A673 (cell line): ENCODE results near the gene SNX8. TPM values are rescaled to one million over a fixed set of nuclear protein-coding genes. Genes with fewer than 3 reads are reported as not detected.

Source experiments
- BruUV-seq: library from RNA; stranded (reverse); fragments of 400-500 nt; replicated peaks from 2 replicates; lab custom pipeline; 2021; lab: Mats Ljungman, UMichigan
- CTCF ChIA-PET: fragments of 300-600 bp; sonication (Branson Sonifier 250); formaldehyde crosslinking; loops from one replicate; lab custom pipeline; 2022; ENCODE audit warnings: antibody characterized with exemption; lab: Charles Lee
- POLR2A ChIA-PET: fragments of 300-600 bp; sonication (Branson Sonifier 250); formaldehyde crosslinking; loops from one replicate; lab custom pipeline; 2022; ENCODE audit warnings: antibody characterized with exemption; ENCODE audit not compliant: low non-redundant PET; lab: Charles Lee
- DNase-seq: peaks from one replicate; pipeline ENCODE4 v3.0.0-alpha.2; 2015; ENCODE audit warnings: low spot score
- H3K27ac ChIP-seq: fragments of 200-600 bp; sonication (generic); 2 replicates; pipeline ENCODE4 v1.5.1; 2016; ENCODE audit warnings: mixed run types, low read depth, mild to moderate bottlenecking, mixed read lengths, antibody characterized with exemption, low read length; ENCODE audit not compliant: poor library complexity, severe bottlenecking
- H3K27me3 ChIP-seq: fragments of 200-600 bp; sonication (generic); replicated peaks from 2 replicates; pipeline ENCODE4 v1.6.1; 2017; ENCODE audit warnings: mixed run types, low read depth, mild to moderate bottlenecking, mixed read lengths, antibody characterized with exemption, low read length; ENCODE audit not compliant: insufficient read depth, poor library complexity
- H3K36me3 ChIP-seq: fragments of 200-600 bp; sonication (generic); 2 replicates; pipeline ENCODE4 v1.6.1; 2016; ENCODE audit warnings: mixed run types, mild to moderate bottlenecking, mixed read lengths, antibody characterized with exemption, low read length; ENCODE audit not compliant: insufficient read depth, poor library complexity, severe bottlenecking
- H3K4me1 ChIP-seq: fragments of 200-600 bp; sonication (generic); 2 replicates; pipeline ENCODE4 v1.6.1; 2017; ENCODE audit warnings: mixed run types, mild to moderate bottlenecking, mixed read lengths, antibody characterized with exemption, low read length; ENCODE audit not compliant: insufficient read depth, poor library complexity, severe bottlenecking
- H3K4me3 ChIP-seq: fragments of 200-600 bp; sonication (generic); 2 replicates; pipeline ENCODE4 v1.5.1; 2016; ENCODE audit warnings: low read depth, mixed run types, mild to moderate bottlenecking, mixed read lengths, low read length; ENCODE audit not compliant: poor library complexity, severe bottlenecking
- H3K9me3 ChIP-seq: fragments of 200-600 bp; sonication (generic); 2 replicates; pipeline ENCODE4 v1.6.1; 2016; ENCODE audit warnings: mixed run types, low read depth, mild to moderate bottlenecking, mixed read lengths, antibody characterized with exemption, low read length; ENCODE audit not compliant: poor library complexity, severe bottlenecking
- EZH2 ChIP-seq: fragments of 200-600 bp; sonication (generic); IDR thresholded peaks from 2 replicates; pipeline ENCODE4 v1.6.1; 2017; ENCODE audit warnings: borderline replicate concordance, low read depth, mild to moderate bottlenecking, mixed read lengths, antibody characterized with exemption, low read length; ENCODE audit not compliant: poor library complexity, severe bottlenecking
- intact Hi-C: fragments of 100-400 bp; cut with micrococcal nuclease; formaldehyde crosslinking; loops from one replicate; pipeline ENCODE4 v1.10.0; 2022; ENCODE audit not compliant: unreplicated experiment
- total RNA-seq: library from RNA; stranded (reverse); gene quantifications from 2 replicates; pipeline ENCODE4 v1.2.3, GENCODE V29; 2021
- TF ChIP-seq, protein P1 (sequence below): fragments of 300-800, 200-600 bp; sonication (generic); conservative IDR thresholded peaks from 2 replicates; pipeline ENCODE4 v1.5.1; 2017; ENCODE audit warnings: low read depth, mild to moderate bottlenecking, antibody characterized with exemption, low read length, moderate library complexity, mixed read lengths

The SNX8 gene
- total RNA-seq, 1 experiment from 2014 or later: 42.9 TPM

DNA sequence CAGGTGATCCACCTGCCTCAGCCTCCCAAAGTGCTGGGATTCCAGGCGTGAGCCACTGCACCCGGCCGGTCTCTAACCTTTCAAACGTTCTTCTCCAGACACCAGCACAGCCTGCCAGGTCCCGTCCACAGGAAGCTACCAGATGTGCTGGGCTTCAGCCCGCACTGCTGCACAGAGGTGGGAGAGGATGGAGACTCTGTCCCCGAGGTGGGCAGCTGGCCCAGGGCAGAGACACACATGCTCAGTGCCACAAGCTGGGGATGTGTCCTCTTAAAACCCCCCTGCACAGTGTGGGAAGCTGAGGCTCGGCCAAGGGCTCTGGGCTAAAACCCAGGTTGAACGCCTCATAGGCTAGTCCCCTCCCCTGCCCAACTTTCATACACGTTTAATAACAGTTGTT lies 62.9 kb downstream of the SNX8 start:
- no peak overlapping the region for H3K4me3 ChIP-seq
- no peak for TF ChIP-seq EZH2
- TF ChIP-seq, protein P1, sequence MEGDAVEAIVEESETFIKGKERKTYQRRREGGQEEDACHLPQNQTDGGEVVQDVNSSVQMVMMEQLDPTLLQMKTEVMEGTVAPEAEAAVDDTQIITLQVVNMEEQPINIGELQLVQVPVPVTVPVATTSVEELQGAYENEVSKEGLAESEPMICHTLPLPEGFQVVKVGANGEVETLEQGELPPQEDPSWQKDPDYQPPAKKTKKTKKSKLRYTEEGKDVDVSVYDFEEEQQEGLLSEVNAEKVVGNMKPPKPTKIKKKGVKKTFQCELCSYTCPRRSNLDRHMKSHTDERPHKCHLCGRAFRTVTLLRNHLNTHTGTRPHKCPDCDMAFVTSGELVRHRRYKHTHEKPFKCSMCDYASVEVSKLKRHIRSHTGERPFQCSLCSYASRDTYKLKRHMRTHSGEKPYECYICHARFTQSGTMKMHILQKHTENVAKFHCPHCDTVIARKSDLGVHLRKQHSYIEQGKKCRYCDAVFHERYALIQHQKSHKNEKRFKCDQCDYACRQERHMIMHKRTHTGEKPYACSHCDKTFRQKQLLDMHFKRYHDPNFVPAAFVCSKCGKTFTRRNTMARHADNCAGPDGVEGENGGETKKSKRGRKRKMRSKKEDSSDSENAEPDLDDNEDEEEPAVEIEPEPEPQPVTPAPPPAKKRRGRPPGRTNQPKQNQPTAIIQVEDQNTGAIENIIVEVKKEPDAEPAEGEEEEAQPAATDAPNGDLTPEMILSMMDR: no peak
- H3K27ac ChIP-seq: no peak overlapping the region
- no peaks in the 10 kb centered on the region for H3K9me3 ChIP-seq
- BruUV-seq: no TSS peak
- intact Hi-C loops: no loop called here
- POLR2A ChIA-PET: interaction anchor here (0.6 kb wide), 1 partner anchor 31 kb away, joined by 4 read pairs; no protein-coding TSS in a partner anchor
- CTCF ChIA-PET: no interaction called here
- no peaks in the 10 kb centered on the region for H3K4me1 ChIP-seq
- no peaks in the 10 kb centered on the region for H3K27me3 ChIP-seq
- no peak for DNase-seq
- H3K36me3 ChIP-seq: peaks cover 2% of the 10 kb centered on the region

DNA sequence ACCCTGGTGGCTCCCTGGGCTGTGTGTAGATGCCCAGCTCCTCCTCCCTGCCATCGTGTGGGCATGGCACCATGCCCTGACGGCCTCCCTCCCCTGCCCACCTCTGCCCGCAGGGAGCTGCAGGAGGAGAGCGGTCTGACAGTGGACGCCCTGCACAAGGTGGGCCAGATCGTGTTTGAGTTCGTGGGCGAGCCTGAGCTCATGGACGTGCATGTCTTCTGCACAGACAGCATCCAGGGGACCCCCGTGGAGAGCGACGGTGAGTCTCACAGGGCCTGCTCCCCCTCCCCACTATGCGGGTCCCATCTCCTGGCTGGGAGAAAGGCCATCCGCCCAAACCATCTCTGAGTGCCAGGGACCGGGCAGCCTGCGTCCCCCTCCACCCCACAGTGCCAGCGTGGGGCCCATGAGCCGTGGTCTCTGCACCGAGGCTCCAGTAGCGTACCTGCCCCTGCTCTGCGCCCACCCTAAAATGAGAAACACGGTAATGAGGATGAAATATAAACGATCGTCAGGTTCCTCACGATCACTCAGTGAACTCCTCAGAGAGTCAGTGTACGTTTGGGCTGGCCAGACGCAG lies 64.4 kb downstream of the SNX8 start:
- H3K27ac ChIP-seq: no peak overlapping the region
- peaks cover 2% of the 10 kb centered on the region for H3K36me3 ChIP-seq
- H3K4me3 ChIP-seq: no peak overlapping the region
- no peaks in the 10 kb centered on the region for H3K9me3 ChIP-seq
- intact Hi-C loops: loop anchor here (5.0 kb wide), 1 partner anchor 97 kb away; no protein-coding TSS in a partner anchor
- H3K27me3 ChIP-seq: no peaks in the 10 kb centered on the region
- TF ChIP-seq, protein P1: no peak
- no peak for TF ChIP-seq EZH2
- ChIA-PET POLR2A (no interaction called here), CTCF (no interaction called here)
- BruUV-seq: no TSS peak
- H3K4me1 ChIP-seq: no peaks in the 10 kb centered on the region
- no peak for DNase-seq

DNA sequence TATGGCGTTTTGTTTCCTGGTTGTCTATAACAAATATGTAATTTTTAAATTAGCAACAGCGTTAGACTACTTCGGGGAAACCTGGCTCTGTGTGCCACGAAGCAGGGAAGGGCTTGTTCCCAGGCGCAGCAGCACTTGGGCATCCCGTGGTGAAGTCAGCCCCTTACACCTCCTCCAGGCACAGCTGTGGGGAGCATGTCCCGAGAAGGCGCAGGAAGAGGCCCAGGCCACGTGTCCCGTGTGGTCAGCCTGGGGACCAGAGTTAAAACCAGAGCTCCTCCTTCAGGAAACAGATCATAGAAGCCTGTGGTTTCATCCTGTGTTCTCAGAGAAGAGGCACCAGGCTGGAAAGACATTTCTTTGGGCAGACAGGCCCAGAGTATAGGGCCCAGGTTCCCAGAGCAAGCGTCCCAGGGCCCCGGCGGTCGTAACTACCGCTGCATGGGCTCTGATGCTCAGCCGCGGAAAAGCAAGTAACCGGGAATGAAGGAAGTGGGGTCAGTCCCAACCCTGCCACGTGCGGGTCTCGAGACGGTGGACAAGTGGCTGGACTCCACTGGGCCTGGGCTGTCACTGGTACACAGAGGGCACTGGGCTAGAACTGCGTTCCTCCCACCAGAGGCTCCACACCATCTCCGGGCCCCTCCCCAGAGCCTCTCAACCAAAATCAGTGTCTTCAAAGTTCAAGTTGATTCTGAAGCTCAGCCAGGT lies 65.1 kb downstream of the SNX8 start:
- H3K4me3 ChIP-seq: no peak overlapping the region
- CTCF ChIA-PET: interaction anchor here (0.6 kb wide), 1 partner anchor 17 kb away, joined by 4 read pairs; the partner anchor contains the start of gene MAD1L1
- no peak for TF ChIP-seq EZH2
- TF ChIP-seq, protein P1: no peak
- no peaks in the 10 kb centered on the region for H3K4me1 ChIP-seq
- intact Hi-C loops: loop anchor here (5.0 kb wide), 1 partner anchor 98 kb away; no protein-coding TSS in a partner anchor
- no peak for DNase-seq
- H3K9me3 ChIP-seq: no peaks in the 10 kb centered on the region
- BruUV-seq: no TSS peak
- POLR2A ChIA-PET: no interaction called here
- H3K27me3 ChIP-seq: no peaks in the 10 kb centered on the region
- H3K36me3 ChIP-seq: peaks cover 2% of the 10 kb centered on the region
- no peak overlapping the region for H3K27ac ChIP-seq
